OCI-LY7 (cell line): Measurements from ENCODE around the gene NCOA5. TPM values are rescaled to one million over a fixed set of nuclear protein-coding genes. Genes with fewer than 3 reads are reported as not detected.

Source experiments
- BruUV-seq: library from RNA; stranded (reverse); fragments of 400-500 nt; replicated peaks from 2 replicates; lab custom pipeline; 2021; lab: Mats Ljungman, UMichigan
- CTCF ChIA-PET: fragments of 300-600 bp; sonication (Branson Sonifier 250); formaldehyde crosslinking; loops from one replicate; lab custom pipeline; 2022; ENCODE audit warnings: antibody characterized with exemption; ENCODE audit not compliant: unreplicated experiment; lab: Charles Lee
- POLR2A ChIA-PET: fragments of 300-600 bp; sonication (Branson Sonifier 250); formaldehyde crosslinking; loops from one replicate; lab custom pipeline; 2022; ENCODE audit warnings: antibody characterized with exemption; lab: Charles Lee
- DNase-seq: peaks from one replicate; pipeline ENCODE4 v3.0.0-alpha.2; 2015; ENCODE audit warnings: low spot score
- H2AFZ ChIP-seq: fragments of 200-600 bp; sonication (generic), shearing (Covaris generic); 2 replicates; pipeline ENCODE4 v1.6.1; 2014; ENCODE audit warnings: mild to moderate bottlenecking, antibody characterized with exemption, low read length, moderate library complexity
- H3K27ac ChIP-seq: fragments of 200-600 bp; sonication (generic); 2 replicates; pipeline ENCODE4 v1.5.1; 2014; ENCODE audit warnings: mixed run types, low read depth, mild to moderate bottlenecking, moderate library complexity, low read length, inconsistent platforms; ENCODE audit not compliant: poor library complexity, severe bottlenecking
- H3K36me3 ChIP-seq: fragments of 200-600 bp; sonication (generic); 2 replicates; pipeline ENCODE4 v1.6.1; 2014; ENCODE audit warnings: mild to moderate bottlenecking, antibody characterized with exemption, low read length, moderate library complexity, mixed read lengths; ENCODE audit not compliant: insufficient read depth
- H3K4me1 ChIP-seq: fragments of 200-600 bp; sonication (generic); 2 replicates; pipeline ENCODE4 v1.5.1; 2014; ENCODE audit warnings: mild to moderate bottlenecking, low read length; ENCODE audit not compliant: insufficient read depth, poor library complexity, severe bottlenecking
- H3K4me2 ChIP-seq: fragments of 200-600 bp; sonication (generic); 2 replicates; pipeline ENCODE4 v1.6.1; 2014; ENCODE audit warnings: mild to moderate bottlenecking, low read length
- H3K4me3 ChIP-seq: fragments of 200-600 bp; sonication (generic); 2 replicates; pipeline ENCODE4 v1.5.1; 2014; ENCODE audit warnings: mild to moderate bottlenecking, low read depth, low read length; ENCODE audit not compliant: poor library complexity, severe bottlenecking
- H3K79me2 ChIP-seq: fragments of 200-600 bp; sonication (generic); 2 replicates; pipeline ENCODE4 v1.6.1; 2016; ENCODE audit warnings: low read depth, mild to moderate bottlenecking, low read length, moderate library complexity, mixed read lengths; ENCODE audit not compliant: insufficient read depth
- H3K9me2 ChIP-seq: fragments of 200-600 bp; sonication (generic); 2 replicates; pipeline ENCODE4 v1.6.1; 2016; ENCODE audit warnings: mild to moderate bottlenecking, low read length, mixed read lengths; ENCODE audit not compliant: insufficient read depth
- H3K9me3 ChIP-seq: fragments of 200-600 bp; sonication (generic); 2 replicates; pipeline ENCODE4 v1.6.1; 2014; ENCODE audit warnings: mild to moderate bottlenecking, mixed run types, low read length, mixed read lengths
- H4K20me1 ChIP-seq: fragments of 200-600 bp; sonication (generic); 2 replicates; pipeline ENCODE4 v1.6.1; 2014; ENCODE audit warnings: mild to moderate bottlenecking, antibody characterized with exemption, low read length, moderate library complexity, mixed read lengths; ENCODE audit not compliant: insufficient read depth
- CTCF ChIP-seq: fragments of 200-600 bp; sonication (generic); conservative IDR thresholded peaks from 2 replicates; pipeline ENCODE4 v1.5.1; 2014; ENCODE audit warnings: mild to moderate bottlenecking, antibody characterized with exemption, low read length, moderate library complexity, mixed read lengths
- EZH2phosphoT487 ChIP-seq: fragments of 200-600 bp; sonication (generic); IDR thresholded peaks from 2 replicates; pipeline ENCODE4 v1.6.1; 2018; ENCODE audit warnings: low read depth, borderline replicate concordance, mild to moderate bottlenecking, mixed run types, antibody characterized with exemption, low read length, moderate library complexity, mixed read lengths
- intact Hi-C: fragments of 100-400 bp; cut with micrococcal nuclease; formaldehyde crosslinking; loops from one replicate; pipeline ENCODE4 v1.10.0; 2022; ENCODE audit not compliant: unreplicated experiment
- total RNA-seq, 2 experiments: library from RNA; depleted of rRNA in 1 of 2; stranded (reverse); fragments of >200 nt in 1 of 2; shearing (Covaris generic) in 1 of 2; gene quantifications; 2 replicates each; pipeline ENCODE4 v1.2.3, GENCODE V29; 2014 to 2022

NCOA5 gene
- total RNA-seq, 2 experiments from 2014 or later, result 23.4 to 33.7 TPM

GRCh38 chr20:46013322-46013828 is 76.4 kb downstream of the NCOA5 start:
- H4K20me1 ChIP-seq, result no peaks in the 10 kb centered on the region
- peaks cover 9% of the 10 kb centered on the region for H3K4me1 ChIP-seq
- peak overlapping the region; percentile 60; the same call in 1 of the 2 replicates for H3K4me2 ChIP-seq
- peaks cover 9% of the 10 kb centered on the region; the same call in 1 of the 2 replicates for H3K9me3 ChIP-seq
- no peak overlapping the region for H2AFZ ChIP-seq
- ChIA-PET POLR2A (no interaction called here), CTCF (interaction anchor here (1.0 kb wide), 1 partner anchor 27 kb away, joined by 3 read pairs; no protein-coding TSS in a partner anchor)
- no peaks in the 10 kb centered on the region for H3K36me3 ChIP-seq
- intact Hi-C loops, result no loop called here
- no peak for DNase-seq
- no peaks in the 10 kb centered on the region for H3K9me2 ChIP-seq
- H3K79me2 ChIP-seq, result no peaks in the 10 kb centered on the region
- TF ChIP-seq CTCF, result no peak
- no peak for TF ChIP-seq EZH2phosphoT487
- BruUV-seq, result no TSS peak
- no peak overlapping the region for H3K4me3 ChIP-seq
- no peak overlapping the region for H3K27ac ChIP-seq

- no peak for TF ChIP-seq CTCF
- TF ChIP-seq EZH2phosphoT487, result no peak
- DNase-seq, result no peak
- Histone ChIP-seq H3K4me1 (peaks cover 9% of the 10 kb centered on the region), H3K27ac (no peak overlapping the region), H3K4me3 (no peak overlapping the region), H3K9me2 (no peaks in the 10 kb centered on the region), H3K36me3 (no peaks in the 10 kb centered on the region), H3K79me2 (no peaks in the 10 kb centered on the region), H3K9me3 (peaks cover 9% of the 10 kb centered on the region; the same call in 1 of the 2 replicates), H4K20me1 (no peaks in the 10 kb centered on the region), H3K4me2 (no peak overlapping the region), H2AFZ (no peak overlapping the region)
- ChIA-PET CTCF (interaction anchor here (1.0 to 1.6 kb wide), 2 partner anchors 13 to 26 kb away, joined by 3 read pairs; no protein-coding TSS in a partner anchor), POLR2A (no interaction called here)
- intact Hi-C loops, result no loop called here
- no TSS peak for BruUV-seq
These were observed 76.8 kb downstream of the NCOA5 start for GRCh38 chr20:46012921-46013320.
